K562 (cell line): ENCODE measurements around the gene TUSC7. TPM values are rescaled to one million over a fixed set of nuclear protein-coding genes. Genes with fewer than 3 reads are reported as not detected.

ENCODE experiments used
- ATAC-seq: fragments of 200-7000 bp; cut with Tn5 transposase; 3 replicates; pipeline ENCODE4 v1.9.1; 2020; ENCODE audit warnings: moderate library complexity
- BruUV-seq: library from RNA; stranded (reverse); fragments of 400-500 nt; replicated peaks from 2 replicates; lab custom pipeline; 2021; lab: Mats Ljungman, UMichigan
- CTCF ChIA-PET: fragments of 300-600 bp; formaldehyde crosslinking; extraction: SDS; loops from one replicate; lab custom pipeline; 2021; ENCODE audit warnings: low intra/inter-chr PET ratio; lab: Yijun Ruan, JAX
- POLR2A ChIA-PET: fragments of 300-600, 350-650 bp; sonication (Branson Sonifier 250); formaldehyde crosslinking; extraction: SDS; loops from one replicate; lab custom pipeline; 2021; ENCODE audit warnings: antibody characterized with exemption, inconsistent platforms; lab: Yijun Ruan, JAX
- DNase-seq, 4 experiments: peaks; one replicate each; pipeline versions ENCODE4 v3.0.0 to v3.0.0-alpha.2; 2011 to 2018; ENCODE audit warnings: low spot score in 3 of 4, mixed read lengths in 3 of 4; ENCODE audit errors: extremely low read depth in 1 of 4
- FAIRE-seq: peaks from 2 replicates; lab custom pipeline; 2011; peaks lifted over from hg19 to GRCh38; lab: Jason Lieb, UNC
- H2AFZ ChIP-seq: 2 replicates; pipeline ENCODE4 v1.6.0; 2011; ENCODE audit warnings: low read depth, low read length, control low read depth, inconsistent platforms
- H3K27ac ChIP-seq: fragments of 200-600 bp; 3 replicates; pipeline ENCODE4 v1.8.0; 2011; ENCODE audit warnings: low read depth, mild to moderate bottlenecking, control low read depth, inconsistent platforms, low read length, moderate library complexity, mixed read lengths; ENCODE audit errors: extremely low read depth
- H3K27me3 ChIP-seq, 2 experiments: fragments of 300-600 bp in 1 of 2; 2 replicates in 1 of 2; 3 replicates in 1 of 2; pipeline versions ENCODE4 v1.6.0 to v1.8.0; 2011; ENCODE audit warnings: inconsistent platforms in 2 of 2, low read length in 2 of 2, mild to moderate bottlenecking in 1 of 2, mixed read lengths in 1 of 2, moderate library complexity in 1 of 2; ENCODE audit not compliant: control insufficient read depth in 2 of 2, insufficient read depth in 2 of 2
- H3K36me3 ChIP-seq: fragments of 300-600 bp; 3 replicates; pipeline ENCODE4 v1.8.0; 2011; ENCODE audit warnings: mild to moderate bottlenecking, low read length, inconsistent platforms; ENCODE audit not compliant: control insufficient read depth, insufficient read depth
- H3K4me1 ChIP-seq, 2 experiments: fragments of 200-600 bp in 1 of 2; replicated peaks in 1 of 2; 2 replicates in 1 of 2; 3 replicates in 1 of 2; pipeline versions ENCODE4 v1.5.1 to v1.8.0; 2011; ENCODE audit warnings: inconsistent platforms in 2 of 2, low read length in 2 of 2, mild to moderate bottlenecking in 1 of 2, mixed read lengths in 1 of 2, moderate library complexity in 1 of 2; ENCODE audit not compliant: control insufficient read depth in 2 of 2, insufficient read depth in 2 of 2
- H3K4me2 ChIP-seq: 2 replicates; pipeline ENCODE4 v1.6.1; 2011; ENCODE audit warnings: low read length, control low read depth, inconsistent platforms, mixed read lengths; ENCODE audit not compliant: insufficient read depth
- H3K4me3 ChIP-seq: fragments of 200-600 bp; sonication (generic), shearing (Covaris generic); 2 replicates; pipeline ENCODE4 v1.5.1; 2016; ENCODE audit warnings: control low read depth, inconsistent platforms
- H3K79me2 ChIP-seq: fragments of 200-600 bp; 3 replicates; pipeline ENCODE4 v1.8.0; 2011; ENCODE audit warnings: low read length, inconsistent platforms; ENCODE audit not compliant: control insufficient read depth, insufficient read depth
- H3K9ac ChIP-seq, 2 experiments: 2 replicates each; pipeline versions ENCODE4 v1.6.0 to v1.6.1; 2011; ENCODE audit warnings: low read depth in 2 of 2, low read length in 2 of 2, control low read depth in 1 of 2, inconsistent platforms in 1 of 2, mild to moderate bottlenecking in 1 of 2, mixed read lengths in 1 of 2; ENCODE audit not compliant: insufficient read depth in 1 of 2
- H3K9me1 ChIP-seq: one replicate; pipeline ENCODE4 v1.6.0; 2011; ENCODE audit warnings: inconsistent platforms, mild to moderate bottlenecking, low read length, moderate library complexity; ENCODE audit not compliant: control insufficient read depth, insufficient read depth
- H3K9me3 ChIP-seq: replicated peaks from 2 replicates; pipeline ENCODE4 v1.5.1; 2011; ENCODE audit warnings: low read depth, low read length, inconsistent platforms; ENCODE audit not compliant: control insufficient read depth, insufficient read depth
- H4K20me1 ChIP-seq: replicated peaks from 2 replicates; pipeline ENCODE4 v1.6.1; 2011; ENCODE audit warnings: low read length, inconsistent platforms, mixed read lengths; ENCODE audit not compliant: control insufficient read depth, insufficient read depth
- ATF2 ChIP-seq: sonication (generic); formaldehyde crosslinking; IDR thresholded peaks from 2 replicates; pipeline ENCODE4 v1.8.1; 2022; ENCODE audit warnings: missing genetic modification reagents
- LCOR ChIP-seq: sonication (generic); formaldehyde crosslinking; IDR thresholded peaks from 2 replicates; pipeline ENCODE4 v1.8.0; 2022; ENCODE audit warnings: mild to moderate bottlenecking, missing genetic modification reagents
- RCOR1 ChIP-seq, 2 experiments: IDR thresholded peaks; 2 replicates each; pipeline ENCODE4 v1.6.1; 2012; ENCODE audit warnings: low read depth in 2 of 2, low read length in 2 of 2, borderline replicate concordance in 1 of 2, improper control_type of control experiment in 1 of 2
- RFX1 ChIP-seq: fragments of 450-650 bp; IDR thresholded peaks from 2 replicates; pipeline ENCODE4 v1.6.1; 2016; ENCODE audit warnings: mild to moderate bottlenecking, moderate library complexity
- ZNF445 ChIP-seq: fragments of 250-450 bp; sonication (Bioruptor Pico); IDR thresholded peaks from 2 replicates; pipeline ENCODE4 v1.4.0; 2020; ENCODE audit warnings: low read depth, mild to moderate bottlenecking, moderate library complexity
- WGBS: fragments of 100-300 bp; shearing (Covaris generic); methylation state at CpG from one replicate; pipeline ENCODE4 v1.1.6; 2016; ENCODE audit warnings: low coverage, mixed read lengths; ENCODE audit not compliant: insufficient coverage; ENCODE audit errors: missing lambda C conversion rate; 5-methylcytosine and 5-hydroxymethylcytosine counted together
- in situ Hi-C: fragments of 300-500 bp; cut with MboI; formaldehyde crosslinking; loops from 4 replicates; pipeline ENCODE4 v1.15.0; 2018; ENCODE audit warnings: inconsistent platforms, mixed read lengths
- intact Hi-C: fragments of 100-400 bp; cut with micrococcal nuclease; formaldehyde crosslinking; loops from 2 replicates; pipeline ENCODE4 v1.14.2; 2022
- polyA plus RNA-seq, 8 experiments: library from polyadenylated mRNA; depleted of rRNA in 4 of 8; stranded (reverse) in 5 of 8; unstranded in 3 of 8; fragments of >200 nt; fragmentation: Nextera tagmentation in 2 of 8; fragmentation: Illumina TruSeq in 1 of 8; extraction: Ambion mirVana in 2 of 8; extraction: Trizol in 1 of 8; gene quantifications; 2 replicates each; pipeline versions ENCODE4 v1.2.1 to v1.2.3, GENCODE V29; 2011 to 2014; ENCODE audit warnings: inconsistent platforms in 1 of 8, missing spikeins in 1 of 8
- total RNA-seq, 7 experiments: library from RNA; depleted of rRNA in 6 of 7; stranded (reverse); fragments of >200 nt in 6 of 7; fragmentation: Illumina TruSeq in 2 of 7; extraction: Trizol in 2 of 7; gene quantifications; 2 replicates each; pipeline versions ENCODE4 v1.2.1 to v1.2.3, GENCODE V29; 2011 to 2021; ENCODE audit warnings: low replicate concordance in 1 of 7
- TF ChIP-seq, protein P1 (sequence below): fragments of 450-650 bp; IDR thresholded peaks from 2 replicates; pipeline ENCODE4 v1.6.1; 2016; ENCODE audit warnings: low read depth

Gene TUSC7
- total and polyA plus RNA-seq, 9 of the 15 experiments (the other 6 are each of a cell fraction or from before 2014, with no cell fraction given) = not detected

DNA sequence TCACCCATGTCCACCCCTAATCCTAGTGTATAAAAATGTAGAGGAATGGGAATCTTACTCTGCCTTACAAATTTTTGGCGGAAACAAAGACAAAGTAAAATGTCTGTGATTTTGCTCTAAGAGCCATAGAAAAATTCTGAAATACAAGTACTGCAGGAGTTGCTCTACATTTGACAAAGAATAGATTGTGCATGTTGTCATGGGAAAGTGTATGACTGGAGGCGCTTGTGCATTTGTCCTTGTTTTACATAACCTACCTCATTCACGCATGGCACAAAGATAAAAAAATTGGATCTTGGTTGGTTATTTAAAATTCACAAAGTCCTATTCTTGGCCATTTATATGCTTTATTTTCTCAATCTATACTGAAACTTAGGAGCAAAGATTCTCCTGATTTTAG, 2.0 kb upstream of the TUSC7 start:
- H3K36me3 ChIP-seq = no peaks in the 10 kb centered on the region
- FAIRE-seq = no peak

GRCh38 chr3:116716490-116716889, 6.9 kb downstream of the TUSC7 start:
- H3K9me3 ChIP-seq = no peaks in the 10 kb centered on the region; the same call in 1 of the 2 replicates
- no peak for FAIRE-seq
- H2AFZ ChIP-seq = no peak overlapping the region
- H3K9ac ChIP-seq = no peak overlapping the region
- no peak overlapping the region for H3K27ac ChIP-seq
- H3K4me1 ChIP-seq = no peaks in the 10 kb centered on the region
- WGBS = 3% methylated on average over 4 of the region's 4 CpGs
- intact Hi-C loops = no loop called here
- CTCF ChIA-PET = no interaction called here
- ATAC-seq = no peak
- in situ Hi-C loops = no loop called here
- H3K36me3 ChIP-seq = no peaks in the 10 kb centered on the region
- no peak for DNase-seq
- H3K4me3 ChIP-seq = no peak overlapping the region
- POLR2A ChIA-PET = no interaction called here
- no peaks in the 10 kb centered on the region for H4K20me1 ChIP-seq
- H3K27me3 ChIP-seq = no peaks in the 10 kb centered on the region
- no peaks in the 10 kb centered on the region for H3K9me1 ChIP-seq
- no TSS peak for BruUV-seq
- no peak overlapping the region for H3K4me2 ChIP-seq
- H3K79me2 ChIP-seq = no peaks in the 10 kb centered on the region
- TF ChIP-seq RCOR1 (IDR thresholded peaks at IDR 0.05; ENCODE audit: borderline replicate concordance in 1 of 2, low read depth in 2 of 2, low read length in 2 of 2) (no peak), ZNF445 (CRISPR knock-in tag) (no peak)
- TF ChIP-seq, protein P1, sequence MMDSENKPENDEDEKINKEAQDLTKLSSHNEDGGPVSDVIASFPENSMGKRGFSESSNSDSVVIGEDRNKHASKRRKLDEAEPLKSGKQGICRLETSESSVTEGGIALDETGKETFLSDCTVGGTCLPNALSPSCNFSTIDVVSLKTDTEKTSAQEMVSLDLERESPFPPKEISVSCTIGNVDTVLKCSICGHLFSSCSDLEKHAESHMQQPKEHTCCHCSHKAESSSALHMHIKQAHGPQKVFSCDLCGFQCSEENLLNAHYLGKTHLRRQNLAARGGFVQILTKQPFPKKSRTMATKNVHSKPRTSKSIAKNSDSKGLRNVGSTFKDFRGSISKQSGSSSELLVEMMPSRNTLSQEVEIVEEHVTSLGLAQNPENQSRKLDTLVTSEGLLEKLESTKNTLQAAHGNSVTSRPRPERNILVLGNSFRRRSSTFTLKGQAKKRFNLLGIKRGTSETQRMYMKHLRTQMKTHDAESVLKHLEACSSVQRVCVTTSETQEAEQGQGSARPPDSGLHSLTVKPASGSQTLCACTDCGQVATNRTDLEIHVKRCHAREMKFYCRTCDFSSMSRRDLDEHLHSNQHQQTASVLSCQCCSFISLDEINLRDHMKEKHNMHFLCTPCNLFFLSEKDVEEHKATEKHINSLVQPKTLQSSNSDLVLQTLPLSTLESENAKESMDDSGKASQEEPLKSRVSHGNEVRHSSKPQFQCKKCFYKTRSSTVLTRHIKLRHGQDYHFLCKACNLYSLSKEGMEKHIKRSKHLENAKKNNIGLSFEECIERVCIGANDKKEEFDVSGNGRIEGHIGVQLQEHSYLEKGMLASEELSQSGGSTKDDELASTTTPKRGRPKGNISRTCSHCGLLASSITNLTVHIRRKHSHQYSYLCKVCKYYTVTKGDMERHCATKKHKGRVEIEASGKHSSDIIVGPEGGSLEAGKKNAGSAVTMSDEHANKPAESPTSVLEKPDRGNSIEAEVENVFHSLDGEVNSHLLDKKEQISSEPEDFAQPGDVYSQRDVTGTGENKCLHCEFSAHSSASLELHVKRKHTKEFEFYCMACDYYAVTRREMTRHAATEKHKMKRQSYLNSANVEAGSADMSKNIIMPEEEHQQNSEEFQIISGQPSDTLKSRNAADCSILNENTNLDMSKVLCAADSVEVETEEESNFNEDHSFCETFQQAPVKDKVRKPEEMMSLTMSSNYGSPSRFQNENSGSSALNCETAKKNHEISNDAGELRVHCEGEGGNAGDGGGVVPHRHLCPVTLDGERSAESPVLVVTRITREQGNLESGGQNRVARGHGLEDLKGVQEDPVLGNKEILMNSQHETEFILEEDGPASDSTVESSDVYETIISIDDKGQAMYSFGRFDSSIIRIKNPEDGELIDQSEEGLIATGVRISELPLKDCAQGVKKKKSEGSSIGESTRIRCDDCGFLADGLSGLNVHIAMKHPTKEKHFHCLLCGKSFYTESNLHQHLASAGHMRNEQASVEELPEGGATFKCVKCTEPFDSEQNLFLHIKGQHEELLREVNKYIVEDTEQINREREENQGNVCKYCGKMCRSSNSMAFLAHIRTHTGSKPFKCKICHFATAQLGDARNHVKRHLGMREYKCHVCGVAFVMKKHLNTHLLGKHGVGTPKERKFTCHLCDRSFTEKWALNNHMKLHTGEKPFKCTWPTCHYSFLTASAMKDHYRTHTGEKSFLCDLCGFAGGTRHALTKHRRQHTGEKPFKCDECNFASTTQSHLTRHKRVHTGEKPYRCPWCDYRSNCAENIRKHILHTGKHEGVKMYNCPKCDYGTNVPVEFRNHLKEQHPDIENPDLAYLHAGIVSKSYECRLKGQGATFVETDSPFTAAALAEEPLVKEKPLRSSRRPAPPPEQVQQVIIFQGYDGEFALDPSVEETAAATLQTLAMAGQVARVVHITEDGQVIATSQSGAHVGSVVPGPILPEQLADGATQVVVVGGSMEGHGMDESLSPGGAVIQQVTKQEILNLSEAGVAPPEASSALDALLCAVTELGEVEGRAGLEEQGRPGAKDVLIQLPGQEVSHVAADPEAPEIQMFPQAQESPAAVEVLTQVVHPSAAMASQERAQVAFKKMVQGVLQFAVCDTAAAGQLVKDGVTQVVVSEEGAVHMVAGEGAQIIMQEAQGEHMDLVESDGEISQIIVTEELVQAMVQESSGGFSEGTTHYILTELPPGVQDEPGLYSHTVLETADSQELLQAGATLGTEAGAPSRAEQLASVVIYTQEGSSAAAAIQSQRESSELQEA = no peak

More for the DNA sequence above, 2.0 kb upstream of the TUSC7 start:
- H3K4me2 ChIP-seq = no peak overlapping the region
- no TSS peak for BruUV-seq
- intact Hi-C loops = no loop called here
- H3K9me3 ChIP-seq = no peaks in the 10 kb centered on the region
- no peak overlapping the region for H3K9ac ChIP-seq
- H3K4me3 ChIP-seq = no peak overlapping the region
- no peak overlapping the region for H3K27ac ChIP-seq
- no peak for DNase-seq
- H3K79me2 ChIP-seq = no peaks in the 10 kb centered on the region
- ChIA-PET CTCF (no interaction called here), POLR2A (no interaction called here)
- H4K20me1 ChIP-seq = no peaks in the 10 kb centered on the region
- TF ChIP-seq RFX1 (no peak), ATF2 (CRISPR knock-in tag) (no peak), LCOR (no peak)
- no peaks in the 10 kb centered on the region for H3K27me3 ChIP-seq
- in situ Hi-C loops = no loop called here
- no peak overlapping the region for H2AFZ ChIP-seq
- H3K4me1 ChIP-seq = no peaks in the 10 kb centered on the region
- no peaks in the 10 kb centered on the region for H3K9me1 ChIP-seq
- no peak for ATAC-seq
- WGBS = 0% methylated on average over 2 of the region's 3 CpGs
